ENCODE measurements around the gene RSAD1.

DNA sequence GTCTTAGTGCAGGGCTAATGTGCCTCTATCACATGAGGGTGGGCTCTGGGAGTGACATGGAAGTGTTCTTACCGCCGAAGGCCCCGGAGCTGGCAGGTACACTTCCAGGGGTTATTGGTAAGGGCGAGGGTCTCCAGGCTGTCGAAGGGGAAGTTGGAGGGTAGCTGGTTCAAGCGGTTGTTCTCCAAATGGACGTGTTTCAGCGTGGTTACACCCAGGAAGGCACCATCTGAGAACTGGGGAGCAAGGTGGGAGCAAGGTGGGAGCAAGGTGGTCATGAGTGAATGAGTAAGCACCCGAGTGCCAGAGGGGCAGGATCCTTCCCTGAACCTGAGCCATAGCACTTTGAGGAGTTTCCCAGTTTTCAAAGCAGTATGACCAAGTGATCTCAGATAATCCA is 13.0 kb upstream of the RSAD1 start:
- TF ChIP-seq POLR2AphosphoS5 (IDR thresholded peaks at IDR 0.05; ENCODE audit: insufficient read depth in 1 of 2, low read depth in 1 of 2): no peak
- TF ChIP-seq CTCF (IDR thresholded peaks at IDR 0.05): no peak
- TF ChIP-seq POLR2A (IDR thresholded peaks at IDR 0.05): no peak

Measured in vagina (tissue), 2 donors.